Chondrocyte (in vitro differentiated cells): ENCODE data around the gene OR10G4. TPM values are rescaled to one million over a fixed set of nuclear protein-coding genes. Genes with fewer than 3 reads are reported as not detected.
"Not testable (repeated sequence)": the region's sequence is repeated elsewhere in the genome, so short reads cannot be mapped to it uniquely, and the experiment has no call there.

Experiments used
- DNase-seq: peaks from one replicate; pipeline ENCODE4 v3.0.0; 2021; ENCODE audit warnings: mixed read lengths, low spot score
- H3K27ac Mint-ChIP-seq: one replicate; pipeline ENCODE4 v1.8.0; 2021; ENCODE audit warnings: mild to moderate bottlenecking, moderate library complexity, mixed read lengths; ENCODE audit not compliant: unreplicated experiment
- H3K27me3 Mint-ChIP-seq: 2 replicates; pipeline ENCODE4 v1.8.0; 2021; ENCODE audit warnings: low read depth, mixed read lengths
- H3K36me3 Mint-ChIP-seq: 2 replicates; pipeline ENCODE4 v1.8.0; 2021; ENCODE audit warnings: low read depth, mixed read lengths
- H3K4me1 Mint-ChIP-seq: 2 replicates; pipeline ENCODE4 v1.8.0; 2021; ENCODE audit warnings: low read depth, mild to moderate bottlenecking, mixed read lengths
- H3K4me3 Mint-ChIP-seq: one replicate; pipeline ENCODE4 v1.8.0; 2021; ENCODE audit warnings: mild to moderate bottlenecking, moderate library complexity, mixed read lengths; ENCODE audit not compliant: unreplicated experiment
- H3K9me3 Mint-ChIP-seq: 2 replicates; pipeline ENCODE4 v1.8.0; 2021; ENCODE audit warnings: low read depth, mixed read lengths
- total RNA-seq: library from RNA; stranded (reverse); gene quantifications from 3 replicates; pipeline ENCODE4 v1.2.1, GENCODE V29; 2021
- TF ChIP-seq, protein P1 (sequence below): fragments of 200-600 bp; sonication (generic); IDR thresholded peaks from 2 replicates; pipeline ENCODE4 v1.5.0; 2021; ENCODE audit warnings: antibody characterized with exemption, mild to moderate bottlenecking, moderate library complexity

The OR10G4 gene
- total RNA-seq, 1 donor from 2014 or later: not detected

DNA sequence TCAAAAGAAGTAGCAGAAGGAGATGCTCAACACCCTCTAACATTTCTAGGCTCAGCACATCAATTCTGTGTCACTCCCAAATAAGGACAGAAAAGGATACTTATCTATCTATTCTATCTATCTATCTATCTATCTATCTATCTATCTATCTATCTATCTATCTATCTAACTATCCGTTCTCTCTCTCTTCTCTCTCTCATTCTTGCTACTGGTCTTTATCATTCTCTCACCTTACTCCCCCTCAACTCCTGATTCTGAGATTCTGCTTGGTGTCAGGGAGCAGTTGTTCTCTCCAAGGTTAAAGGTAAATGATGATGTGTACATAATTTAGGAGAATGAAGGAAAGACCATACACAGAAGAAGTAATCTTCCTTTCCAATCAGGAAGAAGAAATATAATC is 17.7 kb upstream of the OR10G4 start, which contains the start of gene OR10G6:
Gene OR10G6 (minus strand): TSS at position 43 of the 400 bp plus-strand sequence. CDS start 0 bp downstream, at position 43.
- Mint-ChIP-seq H3K27ac (no peak within 1 kb of the TSS), H3K4me1 (no peaks in the 10 kb centered on the region)
- no peak for DNase-seq

DNA sequence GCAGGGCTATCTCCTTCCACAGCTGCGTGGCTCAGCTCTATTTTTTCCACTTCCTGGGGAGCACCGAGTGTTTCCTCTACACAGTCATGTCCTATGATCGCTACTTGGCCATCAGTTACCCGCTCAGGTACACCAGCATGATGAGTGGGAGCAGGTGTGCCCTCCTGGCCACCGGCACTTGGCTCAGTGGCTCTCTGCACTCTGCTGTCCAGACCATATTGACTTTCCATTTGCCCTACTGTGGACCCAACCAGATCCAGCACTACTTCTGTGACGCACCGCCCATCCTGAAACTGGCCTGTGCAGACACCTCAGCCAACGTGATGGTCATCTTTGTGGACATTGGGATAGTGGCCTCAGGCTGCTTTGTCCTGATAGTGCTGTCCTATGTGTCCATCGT is 3.0 kb downstream of the OR10G4 start:
- H3K9me3 Mint-ChIP-seq, H3K4me1 Mint-ChIP-seq, H3K36me3 Mint-ChIP-seq, H3K4me3 Mint-ChIP-seq, DNase-seq, H3K27ac Mint-ChIP-seq: not testable (repeated sequence)
- H3K27me3 Mint-ChIP-seq: peaks cover 12% of the 10 kb centered on the region

More for the DNA sequence above, 17.7 kb upstream of the OR10G4 start, which contains the start of gene OR10G6:
- TF ChIP-seq, protein P1, sequence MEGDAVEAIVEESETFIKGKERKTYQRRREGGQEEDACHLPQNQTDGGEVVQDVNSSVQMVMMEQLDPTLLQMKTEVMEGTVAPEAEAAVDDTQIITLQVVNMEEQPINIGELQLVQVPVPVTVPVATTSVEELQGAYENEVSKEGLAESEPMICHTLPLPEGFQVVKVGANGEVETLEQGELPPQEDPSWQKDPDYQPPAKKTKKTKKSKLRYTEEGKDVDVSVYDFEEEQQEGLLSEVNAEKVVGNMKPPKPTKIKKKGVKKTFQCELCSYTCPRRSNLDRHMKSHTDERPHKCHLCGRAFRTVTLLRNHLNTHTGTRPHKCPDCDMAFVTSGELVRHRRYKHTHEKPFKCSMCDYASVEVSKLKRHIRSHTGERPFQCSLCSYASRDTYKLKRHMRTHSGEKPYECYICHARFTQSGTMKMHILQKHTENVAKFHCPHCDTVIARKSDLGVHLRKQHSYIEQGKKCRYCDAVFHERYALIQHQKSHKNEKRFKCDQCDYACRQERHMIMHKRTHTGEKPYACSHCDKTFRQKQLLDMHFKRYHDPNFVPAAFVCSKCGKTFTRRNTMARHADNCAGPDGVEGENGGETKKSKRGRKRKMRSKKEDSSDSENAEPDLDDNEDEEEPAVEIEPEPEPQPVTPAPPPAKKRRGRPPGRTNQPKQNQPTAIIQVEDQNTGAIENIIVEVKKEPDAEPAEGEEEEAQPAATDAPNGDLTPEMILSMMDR: no peak
- Mint-ChIP-seq H3K9me3 (no peaks in the 10 kb centered on the region), H3K36me3 (no peaks in the 10 kb centered on the region), H3K27me3 (peaks cover 6% of the 10 kb centered on the region), H3K4me3 (no peak within 1 kb of the TSS)

DNA sequence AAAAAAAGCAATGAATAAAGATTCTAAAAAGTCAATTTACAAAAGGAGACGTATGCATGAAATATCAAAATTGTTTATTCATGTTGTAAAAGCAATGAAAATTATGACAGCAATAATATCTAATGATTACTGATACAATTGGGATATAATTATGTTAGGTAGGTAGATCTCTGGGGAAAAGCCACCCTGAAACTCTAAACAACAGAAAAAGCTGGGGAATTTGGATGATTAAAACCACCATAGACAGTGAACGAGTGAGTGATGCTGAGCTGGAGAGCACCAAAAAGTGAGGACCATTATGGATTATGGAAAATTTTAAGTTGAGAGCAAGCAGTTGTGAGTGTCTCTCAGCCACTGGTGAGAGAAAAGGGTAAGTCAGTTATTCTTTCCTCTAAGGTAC is 13.7 kb downstream of the OR10G4 start, which contains the start of gene OR10G8:
Gene OR10G8 (plus strand): TSS at position 301 of the 400 bp plus-strand sequence. CDS start 2,825 bp downstream, outside the sequence.
- H3K4me1 Mint-ChIP-seq: no peaks in the 10 kb centered on the region
- no peaks in the 10 kb centered on the region for H3K36me3 Mint-ChIP-seq
- H3K27me3 Mint-ChIP-seq: peaks cover 9% of the 10 kb centered on the region

DNA sequence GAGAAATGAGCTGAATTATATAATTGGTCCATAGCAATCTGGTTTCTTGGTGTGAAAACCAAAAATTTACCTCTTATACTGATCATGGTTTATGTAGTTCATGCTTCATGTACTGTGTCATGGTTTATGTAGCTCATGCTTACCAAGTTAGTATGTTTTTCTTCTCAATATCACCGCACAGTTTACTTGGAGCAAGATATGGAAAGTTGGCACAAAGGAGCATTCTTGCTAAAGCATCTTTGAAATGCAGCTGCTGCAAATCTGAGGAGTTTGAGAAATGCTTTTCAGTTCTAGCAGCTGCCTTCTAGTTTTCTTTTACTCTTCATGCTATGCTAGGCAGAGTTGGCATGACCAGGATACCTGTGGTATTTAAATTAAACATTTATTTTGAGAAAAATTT is 23.9 kb downstream of the OR10G4 start:
- TF ChIP-seq, protein P1: no peak
- H3K4me1 Mint-ChIP-seq: no peaks in the 10 kb centered on the region

More for the DNA sequence above, 13.7 kb downstream of the OR10G4 start, which contains the start of gene OR10G8:
- Mint-ChIP-seq H3K4me3 (no peak within 1 kb of the TSS), H3K27ac (no peak within 1 kb of the TSS), H3K9me3 (no peaks in the 10 kb centered on the region)
- TF ChIP-seq, protein P1: no peak
- DNase-seq: no peak

DNA sequence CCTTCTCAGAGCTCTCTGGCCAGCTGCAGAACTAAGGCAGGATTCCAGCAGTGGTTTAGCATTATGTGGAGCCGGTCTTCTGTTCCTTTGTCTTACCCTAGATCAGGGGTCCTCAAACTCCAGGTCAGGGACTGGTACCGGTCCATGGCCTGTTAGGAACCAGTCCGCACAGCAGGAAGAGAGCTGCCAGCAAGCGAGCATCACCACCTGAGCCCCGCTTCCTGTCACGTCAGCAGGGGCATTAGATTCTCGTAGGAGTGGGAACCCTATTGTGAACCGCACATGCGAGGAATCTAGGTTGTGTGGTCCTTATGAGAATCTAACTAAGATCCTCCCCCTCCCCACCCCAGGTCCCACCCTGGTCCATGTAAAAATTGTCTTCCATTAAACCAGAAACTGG is 26.8 kb downstream of the OR10G4 start:
- H3K27me3 Mint-ChIP-seq: peaks cover 16% of the 10 kb centered on the region
- TF ChIP-seq, protein P1: no peak
- no peak overlapping the region for H3K4me3 Mint-ChIP-seq
- H3K36me3 Mint-ChIP-seq: no peaks in the 10 kb centered on the region
- no peaks in the 10 kb centered on the region for H3K4me1 Mint-ChIP-seq
- H3K27ac Mint-ChIP-seq: no peak overlapping the region
- no peak for DNase-seq
- no peaks in the 10 kb centered on the region for H3K9me3 Mint-ChIP-seq

More for the DNA sequence above, 23.9 kb downstream of the OR10G4 start:
- Mint-ChIP-seq H3K36me3 (no peaks in the 10 kb centered on the region), H3K4me3 (no peak overlapping the region), H3K27ac (no peak overlapping the region), H3K9me3 (no peaks in the 10 kb centered on the region), H3K27me3 (peaks cover 17% of the 10 kb centered on the region)
- DNase-seq: no peak

DNA sequence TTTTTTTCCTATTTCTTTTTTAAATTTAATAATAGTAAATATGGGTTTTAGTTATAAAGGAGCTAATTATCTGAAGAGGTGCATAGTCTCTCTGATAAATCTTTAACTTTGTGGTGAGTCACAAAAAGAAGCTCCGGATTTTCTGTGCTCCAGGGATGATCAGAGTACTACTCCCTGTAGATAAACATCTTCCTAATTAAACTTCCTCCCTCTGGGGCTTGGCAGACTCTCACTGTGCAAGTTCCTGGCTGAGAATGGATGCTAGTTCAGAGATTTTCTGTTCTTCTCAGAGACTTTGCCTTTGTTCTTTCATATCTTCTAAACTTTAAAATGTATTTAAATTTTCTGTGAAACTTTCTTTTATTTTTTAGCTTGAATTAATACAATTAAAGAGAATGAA is 28.5 kb downstream of the OR10G4 start, which contains the start of gene OR10G7:
Gene OR10G7 (minus strand): TSS at position 72 of the 400 bp plus-strand sequence. CDS start 2,324 bp downstream, outside the sequence.
- Mint-ChIP-seq H3K27ac (no peak within 1 kb of the TSS), H3K4me3 (no peak within 1 kb of the TSS), H3K9me3 (no peaks in the 10 kb centered on the region), H3K36me3 (no peaks in the 10 kb centered on the region), H3K4me1 (no peaks in the 10 kb centered on the region), H3K27me3 (peaks cover 9% of the 10 kb centered on the region)
- TF ChIP-seq, protein P1: no peak
- DNase-seq: no peak
